ENCODE results near the gene SNX7.

Gene SNX7

DNA sequence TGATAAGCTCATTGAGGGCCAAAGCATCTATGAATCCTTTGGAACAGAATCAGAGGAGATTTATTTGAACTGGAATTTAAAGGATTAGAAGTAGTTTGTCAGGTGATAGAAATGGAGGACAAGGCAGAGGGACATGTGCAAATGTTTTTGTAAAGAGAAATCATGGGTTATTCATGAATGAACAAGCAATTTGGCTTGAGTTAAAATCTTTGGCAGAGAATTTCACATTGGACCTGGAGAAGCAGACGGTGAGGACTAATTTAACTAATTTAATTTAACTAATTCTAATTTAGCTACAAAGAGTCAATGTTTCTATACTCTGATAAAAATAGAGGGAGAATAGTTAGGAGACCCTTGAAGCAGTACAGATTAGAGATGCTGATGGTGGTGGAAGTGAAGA lies 36.3 kb downstream of the SNX7 start:
- DNase-seq (ENCODE audit: low read depth) = no peak

DNA sequence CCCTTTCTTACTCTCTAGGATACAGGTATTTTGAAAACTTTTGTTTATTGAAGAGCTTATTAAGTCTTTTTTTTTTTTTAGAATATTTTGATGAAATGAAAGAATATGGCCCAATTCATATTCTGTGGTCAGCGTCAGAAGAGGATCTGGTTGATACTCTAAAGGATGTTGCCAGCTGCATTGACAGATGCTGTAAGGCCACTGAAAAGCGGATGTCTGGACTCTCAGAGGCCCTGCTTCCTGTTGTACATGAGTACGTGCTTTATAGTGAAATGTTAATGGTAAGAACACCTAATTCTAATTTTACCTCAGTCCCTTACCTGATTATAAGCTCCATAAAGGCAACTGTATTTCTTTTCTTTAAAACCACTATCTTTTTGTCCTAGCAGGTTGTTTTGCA lies 37.1 kb downstream of the SNX7 start:
- no peak for DNase-seq (ENCODE audit: low read depth)

- DNase-seq (ENCODE audit: low read depth) = peak; percentile 35
Measured at GRCh38 chr1:98700228-98700627, 38.7 kb downstream of the SNX7 start.

DNA sequence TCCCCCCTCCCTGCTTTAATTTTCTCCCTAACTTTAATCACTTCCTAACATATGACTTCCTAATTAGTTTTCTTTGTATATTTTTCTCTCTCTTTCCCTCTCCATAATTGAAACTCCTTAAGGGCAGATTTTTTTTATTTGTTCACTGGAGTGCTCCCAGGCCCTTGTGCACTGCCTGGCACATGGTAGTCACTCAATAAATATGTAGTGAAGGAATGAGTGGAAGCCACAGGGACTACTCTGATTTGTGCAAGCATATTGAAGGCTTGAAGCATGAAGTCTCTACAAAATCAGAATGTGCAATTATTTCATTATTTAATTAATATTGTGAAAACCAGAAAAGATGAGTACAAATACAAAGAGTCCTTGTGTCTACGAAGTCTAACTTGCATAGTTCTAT lies 41.5 kb downstream of the SNX7 start:
- DNase-seq (ENCODE audit: low read depth) = peak; percentile 85

DNA sequence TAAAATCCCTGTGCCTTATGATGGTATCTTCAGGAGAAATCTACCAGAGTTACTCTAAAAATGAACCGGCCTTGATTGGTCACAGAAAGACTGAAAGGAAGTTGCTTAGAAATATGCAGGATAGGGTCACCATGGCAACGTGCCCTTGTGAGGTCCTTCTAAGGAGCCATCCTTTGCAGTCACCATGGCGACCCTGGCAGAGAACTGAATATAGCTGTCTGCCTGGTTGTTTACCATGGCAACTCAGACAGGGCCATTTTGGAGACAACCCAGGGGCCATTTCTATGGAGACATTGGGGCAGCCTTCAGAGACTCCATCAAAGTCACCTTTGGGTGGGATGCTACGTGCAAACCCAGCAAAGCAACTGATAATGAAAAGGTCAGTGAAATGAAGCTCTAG lies 43.0 kb downstream of the SNX7 start:
- peak; percentile 65 for DNase-seq (ENCODE audit: low read depth)

DNA sequence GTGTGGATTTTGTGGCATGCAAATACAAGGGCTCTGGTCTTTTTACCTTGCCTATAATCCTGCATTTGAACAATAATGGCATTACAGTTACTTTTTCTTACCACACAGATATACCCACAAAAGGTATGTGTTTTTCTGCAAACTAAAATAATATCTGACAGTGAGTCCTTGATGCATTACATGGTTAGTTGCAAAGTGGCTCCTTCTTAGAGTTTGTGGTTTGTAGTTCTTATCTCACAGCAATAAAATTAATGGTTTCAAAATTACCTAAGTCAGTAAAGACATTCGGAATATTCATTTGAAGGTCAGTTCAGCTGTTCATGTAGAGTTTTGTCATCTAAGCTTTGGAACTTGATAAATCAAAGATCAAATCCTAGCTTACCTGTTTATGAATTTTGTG lies 43.5 kb downstream of the SNX7 start:
- no peak for DNase-seq (ENCODE audit: low read depth)

DNA sequence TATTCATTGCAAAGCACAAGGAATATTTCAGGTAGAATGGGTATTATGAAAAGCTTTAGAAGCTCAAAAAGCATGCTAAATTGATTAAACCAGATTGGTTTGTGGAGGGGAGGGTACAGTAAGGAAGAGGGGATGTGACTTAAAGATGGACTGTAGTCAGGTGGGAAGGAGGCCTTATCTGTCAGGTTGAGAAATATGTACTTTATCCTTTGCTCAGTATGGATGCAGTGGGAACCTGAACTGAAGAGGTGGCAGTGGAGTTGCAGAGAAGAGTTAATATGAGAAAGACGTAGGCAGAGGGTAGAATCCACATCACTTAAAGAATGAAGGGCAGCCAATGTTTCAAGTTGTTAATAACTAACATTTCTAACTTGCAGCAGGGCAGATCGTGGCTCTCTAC lies 44.1 kb downstream of the SNX7 start:
- no peak for DNase-seq (ENCODE audit: low read depth)

- peak; percentile 18 for DNase-seq (ENCODE audit: low read depth)
Measured at GRCh38 chr1:98706173-98706843, 44.8 kb downstream of the SNX7 start.

DNA sequence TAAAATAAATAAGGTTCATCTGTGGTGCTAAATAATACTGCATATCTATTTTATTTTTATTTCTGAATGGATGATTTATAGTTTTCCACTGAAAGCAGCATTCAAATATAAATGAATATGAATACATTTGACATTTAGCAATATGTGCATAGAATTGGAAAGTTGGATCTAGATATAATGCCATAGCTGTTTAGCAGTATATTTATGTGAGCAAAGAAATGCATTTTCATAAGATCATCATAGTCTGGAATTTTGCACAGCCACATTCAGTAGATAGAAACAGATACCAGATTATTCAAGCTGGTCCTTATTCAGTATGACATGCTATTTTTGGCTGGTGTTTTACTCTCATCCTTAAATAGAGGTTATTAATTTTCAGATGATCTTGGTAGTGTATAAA lies 46.0 kb downstream of the SNX7 start:
- no peak for DNase-seq (ENCODE audit: low read depth)

GRCh38 chr1:98709906-98710305 lies 48.4 kb downstream of the SNX7 start:
- DNase-seq (ENCODE audit: low read depth) = no peak

- DNase-seq (ENCODE audit: low read depth) = no peak
Measured at GRCh38 chr1:98723574-98723973, 62.1 kb downstream of the SNX7 start.

- DNase-seq (ENCODE audit: low read depth) = peak; percentile 1
Measured at GRCh38 chr1:98732985-98733781, 71.7 kb downstream of the SNX7 start.

GRCh38 chr1:98733782-98734112 lies 72.2 kb downstream of the SNX7 start:
- no peak for DNase-seq (ENCODE audit: low read depth)

DNA sequence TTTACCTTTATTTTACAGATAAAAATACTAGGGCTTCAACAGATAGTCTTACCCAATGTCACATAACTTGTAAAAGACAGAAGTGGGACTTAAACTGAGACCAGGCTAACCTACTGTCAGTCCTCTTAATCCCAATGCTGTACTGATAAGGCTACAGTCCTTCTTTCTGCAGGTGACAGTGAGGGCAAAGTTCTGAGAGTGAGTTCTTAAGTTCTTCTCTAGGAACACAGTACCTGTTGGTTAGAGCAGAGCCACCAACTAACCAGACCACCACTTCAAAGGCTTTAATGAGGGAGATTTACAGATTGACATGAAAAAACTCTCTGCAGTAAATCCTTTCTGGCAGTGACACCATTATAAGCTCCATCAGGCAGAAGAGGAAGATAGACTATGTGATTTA lies 74.2 kb downstream of the SNX7 start:
- no peak for DNase-seq (ENCODE audit: low read depth)

DNA sequence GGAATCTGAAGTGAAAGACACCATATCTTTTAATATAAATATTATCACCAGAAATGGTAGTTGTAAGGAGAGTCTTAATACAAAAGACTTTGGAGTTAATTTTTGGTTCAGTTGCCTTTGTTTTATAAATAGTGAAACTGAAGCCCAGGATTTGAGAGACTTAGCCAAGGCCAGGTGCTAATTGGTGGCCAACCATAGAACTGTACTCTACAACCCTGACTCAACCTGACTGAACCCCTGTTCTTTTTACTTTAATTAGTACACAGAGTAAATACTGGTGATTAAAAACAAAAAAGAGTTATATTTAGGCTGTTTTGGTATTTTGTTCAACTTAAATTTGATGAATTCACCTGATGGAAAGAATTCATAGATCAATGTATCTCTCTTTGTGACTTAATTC lies 76.3 kb downstream of the SNX7 start:
- no peak for DNase-seq (ENCODE audit: low read depth)

DNA sequence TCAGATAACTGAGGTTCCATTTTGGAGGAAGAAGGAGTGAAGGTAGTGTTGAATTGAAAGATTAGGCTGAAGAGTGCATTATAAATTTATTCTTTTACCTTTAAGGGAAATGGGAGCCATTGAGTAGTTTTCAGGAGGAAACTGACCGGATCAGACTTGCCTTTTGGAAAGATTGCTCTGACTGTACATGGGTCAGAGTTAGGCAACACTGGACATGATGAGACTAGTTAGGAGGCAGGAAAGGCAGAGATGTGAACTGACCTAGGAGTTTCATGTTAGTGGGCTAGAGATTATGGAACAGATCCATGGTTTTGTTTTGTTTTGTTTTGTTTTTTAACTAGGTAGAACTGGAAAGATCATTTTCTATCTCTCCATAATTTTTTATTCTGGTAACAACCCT lies 78.2 kb downstream of the SNX7 start:
- no peak for DNase-seq (ENCODE audit: low read depth)

GRCh38 chr1:98741164-98741563 lies 79.6 kb downstream of the SNX7 start:
- DNase-seq (ENCODE audit: low read depth) = no peak

GRCh38 chr1:98749152-98749756 lies 87.7 kb downstream of the SNX7 start:
- DNase-seq (ENCODE audit: low read depth) = peak; percentile 27

DNA sequence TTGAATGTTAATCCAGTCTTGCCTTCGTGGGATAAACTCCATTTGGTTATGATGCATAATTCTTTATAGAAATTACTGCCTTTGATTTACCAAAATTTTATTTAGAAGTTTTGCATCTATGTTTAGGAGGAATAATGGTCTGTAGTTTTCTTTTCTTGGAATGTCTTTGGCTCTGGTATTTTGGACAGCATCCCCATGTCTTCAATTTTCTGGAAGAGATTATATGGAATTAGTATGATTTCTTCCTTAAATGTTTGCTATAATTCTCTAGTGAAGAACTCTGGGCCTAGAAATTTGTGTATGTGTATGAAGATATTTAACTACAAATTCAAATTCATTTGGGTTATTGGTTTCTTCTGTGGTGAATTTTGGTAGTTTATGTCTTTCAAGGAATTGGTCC lies 92.7 kb downstream of the SNX7 start:
- no peak for DNase-seq (ENCODE audit: low read depth)

DNA sequence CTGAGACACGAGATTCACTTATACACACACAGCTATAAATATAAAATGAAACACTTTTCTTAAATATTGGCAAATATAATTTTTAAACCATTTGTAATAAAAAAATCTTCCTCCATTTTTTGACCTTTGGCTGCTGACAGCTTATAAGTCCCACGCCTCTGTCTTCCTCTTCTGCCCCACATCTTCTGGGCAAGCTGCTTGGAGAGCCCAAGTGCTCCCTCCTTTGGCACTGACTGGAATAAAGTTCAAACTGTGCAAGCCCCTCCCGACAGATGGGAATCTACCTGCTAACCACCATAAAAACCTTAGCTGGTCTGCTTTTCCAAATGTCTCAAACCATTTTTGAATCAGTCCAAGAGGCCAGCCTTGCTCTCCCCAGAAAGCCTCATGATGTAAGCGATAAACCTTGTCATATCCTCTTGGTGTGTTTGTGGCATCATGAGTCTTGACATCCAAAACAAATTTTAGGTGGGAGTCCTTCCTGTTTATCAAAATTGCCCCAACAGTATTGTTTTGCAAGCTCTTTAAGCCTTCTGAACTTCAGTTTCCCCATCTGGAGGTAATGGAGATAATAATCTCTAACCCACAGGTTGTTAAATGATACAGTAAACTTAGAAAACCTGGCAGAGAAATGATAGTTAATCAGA lies 99.8 kb downstream of the SNX7 start:
- peak; percentile 2 for DNase-seq (ENCODE audit: low read depth)

- DNase-seq (ENCODE audit: low read depth) = no peak
Measured at GRCh38 chr1:98763488-98764150, 102.1 kb downstream of the SNX7 start.

GRCh38 chr1:98764485-98764884 lies 103.0 kb downstream of the SNX7 start:
- DNase-seq (ENCODE audit: low read depth) = no peak

Measured in EH (cell line).